ENCODE results near the gene MAD1L1.

The MAD1L1 gene

DNA sequence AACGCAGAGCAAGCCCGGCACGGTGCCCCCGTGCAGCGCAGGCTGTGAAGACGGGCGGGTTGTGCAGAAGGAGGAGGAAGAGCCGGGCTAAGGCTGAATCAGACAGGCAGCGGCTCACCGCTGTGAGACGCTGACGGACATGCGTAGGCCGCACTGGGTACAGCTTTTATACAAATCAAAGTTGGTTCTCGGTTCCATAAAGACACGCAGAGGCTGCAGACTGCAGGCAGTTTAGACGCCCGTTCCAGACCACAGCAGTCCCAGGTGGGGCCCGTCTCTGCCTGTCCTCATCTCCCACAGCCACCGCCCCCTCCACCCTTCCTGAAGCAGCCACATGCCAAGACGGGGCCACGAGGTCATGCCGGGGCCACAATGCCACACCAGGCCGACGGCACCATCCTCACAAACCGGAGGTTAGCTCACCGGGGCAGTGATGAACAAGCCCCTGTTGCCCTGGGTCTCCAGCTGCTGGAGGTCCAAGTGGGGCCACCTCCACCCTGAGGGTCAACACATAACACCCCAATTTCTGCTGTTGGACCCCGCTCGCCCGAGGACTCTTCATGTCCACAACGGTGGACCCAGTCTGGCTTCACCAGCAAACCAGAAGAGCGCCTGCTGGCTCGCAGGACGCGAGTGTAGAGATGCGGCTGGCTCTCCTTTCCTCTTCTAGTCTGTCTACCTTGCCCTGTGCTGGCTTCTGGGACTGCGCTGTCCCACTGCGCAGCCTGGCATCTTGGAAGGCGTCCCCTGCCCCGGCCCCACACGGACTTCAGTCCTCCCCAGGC, 335.5 kb downstream of the MAD1L1 start:
- DNase-seq (ENCODE audit: low read depth), result no peak

- DNase-seq (ENCODE audit: low read depth), result no peak
Measured at GRCh38 chr7:1895664-1896515, 336.9 kb downstream of the MAD1L1 start.

- DNase-seq (ENCODE audit: low read depth), result no peak
Measured at GRCh38 chr7:1894906-1895663, 337.7 kb downstream of the MAD1L1 start.

GRCh38 chr7:1894313-1894900, 338.3 kb downstream of the MAD1L1 start:
- no peak for DNase-seq (ENCODE audit: low read depth)

- DNase-seq (ENCODE audit: low read depth), result no peak
Measured at GRCh38 chr7:1893451-1893850, 339.3 kb downstream of the MAD1L1 start.

DNA sequence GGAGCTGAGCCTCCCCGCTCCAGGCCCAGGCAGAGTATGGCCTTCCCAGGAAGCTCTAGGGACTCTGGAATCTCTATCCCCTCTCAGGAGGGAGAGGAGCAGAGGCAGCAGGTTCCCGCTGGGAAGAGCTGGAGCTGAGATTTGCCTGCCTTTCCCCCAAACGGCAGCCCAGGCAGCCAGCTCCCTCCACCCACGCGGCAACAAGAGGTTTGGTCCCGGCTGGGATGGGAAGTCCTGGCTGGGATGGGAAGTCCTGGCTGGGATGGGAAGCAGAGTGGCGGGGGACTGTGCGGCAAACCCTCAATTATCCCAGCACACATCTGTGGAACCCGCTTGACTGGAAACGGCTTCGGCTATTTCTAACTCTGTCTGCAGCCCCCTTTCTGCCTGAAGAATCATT, 339.7 kb downstream of the MAD1L1 start:
- DNase-seq (ENCODE audit: low read depth), result no peak

GRCh38 chr7:1892011-1892965, 340.5 kb downstream of the MAD1L1 start:
- DNase-seq (ENCODE audit: low read depth), result no peak

GRCh38 chr7:1890289-1891235, 342.2 kb downstream of the MAD1L1 start:
- DNase-seq (ENCODE audit: low read depth), result no peak

- no peak for DNase-seq (ENCODE audit: low read depth)
Measured at GRCh38 chr7:1889556-1890181, 343.1 kb downstream of the MAD1L1 start.

GRCh38 chr7:1889091-1889490, 343.7 kb downstream of the MAD1L1 start:
- DNase-seq (ENCODE audit: low read depth), result no peak

DNA sequence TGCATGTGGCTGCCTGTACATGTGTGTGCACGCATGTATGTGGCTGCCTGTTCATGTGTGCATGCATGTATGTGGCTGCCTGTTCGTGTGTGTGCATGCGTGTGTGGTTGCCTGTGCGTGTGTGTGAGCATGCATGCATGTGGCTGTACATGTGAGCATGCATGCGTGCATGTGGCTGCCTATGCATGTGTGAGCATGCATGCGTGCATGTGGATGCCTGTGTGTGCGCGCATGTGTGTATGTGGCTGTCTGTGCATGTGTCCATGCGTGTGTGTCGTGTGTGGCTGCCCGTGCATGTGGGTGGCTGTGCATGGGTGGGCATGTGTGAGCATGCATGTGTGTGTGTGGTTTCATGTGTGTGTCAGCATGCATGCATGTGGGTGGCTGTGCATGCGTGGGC, 344.3 kb downstream of the MAD1L1 start:
- DNase-seq (ENCODE audit: low read depth), result no peak

DNA sequence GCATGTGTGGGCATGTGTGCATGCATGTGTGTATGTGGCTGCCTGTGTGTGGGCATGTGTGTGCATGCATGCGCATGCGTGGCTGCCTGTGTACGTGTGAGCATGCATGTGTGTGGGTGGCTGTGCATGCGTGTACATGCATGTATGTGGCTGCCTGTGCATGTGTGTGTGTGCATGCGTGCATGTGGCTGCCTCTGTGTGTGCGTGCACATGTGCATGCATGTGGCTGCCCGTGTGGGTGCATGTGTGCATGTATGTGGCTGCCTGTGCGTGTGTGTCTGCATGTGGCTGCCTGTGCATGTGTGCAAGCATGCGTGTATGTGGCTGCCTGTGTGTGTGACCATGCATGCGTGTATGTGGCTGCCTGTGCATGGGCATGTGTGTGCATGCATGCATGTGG, 345.5 kb downstream of the MAD1L1 start:
- no peak for DNase-seq (ENCODE audit: low read depth)

GRCh38 chr7:1886361-1887064, 346.2 kb downstream of the MAD1L1 start:
- no peak for DNase-seq (ENCODE audit: low read depth)

DNA sequence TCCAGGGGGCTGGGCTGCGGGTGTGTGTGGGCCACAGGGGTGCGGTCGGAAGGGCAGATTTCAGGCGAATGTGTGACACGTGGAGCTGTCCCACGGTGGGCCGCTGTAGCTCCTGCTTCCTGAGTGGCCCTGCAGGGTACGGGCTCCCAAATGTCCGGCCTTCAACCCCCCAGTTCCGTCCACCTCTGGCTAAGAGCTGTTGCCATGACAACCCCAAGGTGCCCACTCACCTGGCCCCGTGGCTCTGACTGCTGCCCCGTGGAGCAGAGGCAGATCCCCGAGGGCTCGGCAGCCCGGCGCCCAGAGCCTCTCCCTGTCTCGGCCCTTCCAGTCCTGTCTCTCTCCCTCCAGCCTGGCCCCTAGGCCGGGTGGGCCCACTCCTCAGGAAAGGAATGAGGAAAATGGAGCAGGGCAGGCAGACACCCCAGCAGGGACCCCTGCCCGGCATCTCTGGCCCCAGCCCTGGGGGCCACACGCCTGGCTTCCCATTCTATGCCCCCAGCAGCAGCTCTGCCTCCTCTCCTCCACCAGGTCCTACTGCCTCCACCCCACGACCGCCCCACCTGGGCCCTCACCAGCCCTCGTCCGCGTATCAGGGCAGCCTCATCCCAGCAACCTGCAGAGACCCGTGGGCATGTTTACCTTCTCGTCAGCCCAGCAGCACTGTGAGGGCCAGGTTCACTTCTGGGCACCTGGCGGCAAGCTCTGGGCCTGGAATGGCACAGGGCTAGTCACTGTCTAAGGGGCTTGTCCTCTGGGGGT, 347.1 kb downstream of the MAD1L1 start:
- no peak for DNase-seq (ENCODE audit: low read depth)

GRCh38 chr7:1884583-1885350, 348.0 kb downstream of the MAD1L1 start:
- no peak for DNase-seq (ENCODE audit: low read depth)

DNA sequence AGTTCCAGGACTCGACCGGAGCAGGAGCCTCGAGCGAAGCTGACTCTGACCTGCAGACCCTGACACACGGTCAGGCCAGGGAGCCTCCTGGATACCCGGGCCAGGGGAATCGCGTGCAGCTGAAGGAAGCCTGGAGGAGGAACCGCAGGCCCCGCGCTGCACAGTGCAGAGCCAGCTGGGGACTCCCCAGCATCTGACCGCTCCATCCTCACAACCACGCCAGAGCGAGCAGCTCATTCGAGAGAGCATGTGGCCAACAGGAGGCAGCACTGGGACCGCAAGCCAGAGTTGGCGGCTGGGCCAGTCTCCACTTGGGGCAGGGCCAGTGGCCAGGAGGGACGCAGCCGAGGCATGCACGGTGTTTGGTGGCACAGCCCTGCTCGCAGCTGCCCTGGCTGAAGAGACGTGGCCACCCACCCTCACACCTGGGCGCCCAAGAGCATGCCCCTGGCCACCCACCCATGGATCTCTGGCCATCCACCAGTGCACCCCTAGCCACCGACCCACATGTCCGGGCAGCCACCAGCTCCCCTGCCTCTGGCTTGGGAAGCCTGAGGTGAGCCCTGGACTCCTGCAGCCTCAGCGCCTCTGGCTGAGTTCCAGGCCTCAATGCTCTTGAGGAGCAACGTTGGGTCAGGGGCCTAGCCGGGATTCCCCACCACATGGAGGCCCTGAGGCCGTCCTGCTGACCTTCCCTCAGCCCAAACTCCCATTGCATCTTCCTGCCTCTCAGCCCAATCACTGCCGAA, 348.7 kb downstream of the MAD1L1 start:
- no peak for DNase-seq (ENCODE audit: low read depth)
